GM12878 (cell line): ENCODE results near the gene CHD6. TPM values are rescaled to one million over a fixed set of nuclear protein-coding genes. Genes with fewer than 3 reads are reported as not detected.

Experiments
- ATAC-seq: fragments of 200-7000 bp; cut with Tn5 transposase; 3 replicates; pipeline ENCODE4 v1.9.1; 2020; ENCODE audit warnings: mild to moderate bottlenecking, moderate library complexity
- BruUV-seq: library from RNA; stranded (reverse); fragments of 400-500 nt; replicated peaks from 2 replicates; lab custom pipeline; 2021; lab: Mats Ljungman, UMichigan
- CTCF ChIA-PET: fragments of 300-600 bp; sonication (Branson Sonifier 250); formaldehyde crosslinking; extraction: SDS; loops from one replicate; lab custom pipeline; 2021; ENCODE audit warnings: inconsistent platforms; lab: Yijun Ruan, JAX
- POLR2A ChIA-PET: fragments of 350-600 bp; formaldehyde crosslinking; extraction: SDS; loops from one replicate; lab custom pipeline; 2021; ENCODE audit warnings: inconsistent platforms; lab: Charles Lee
- RAD21 ChIA-PET: fragments of 300-600 bp; sonication (Branson Sonifier 250); formaldehyde crosslinking; loops from one replicate; lab custom pipeline; 2023; ENCODE audit warnings: antibody characterized with exemption; ENCODE audit not compliant: unreplicated experiment; lab: Charles Lee
- SMC1A ChIA-PET: fragments of 300-600 bp; sonication (Branson Sonifier 250); formaldehyde crosslinking; loops from one replicate; lab custom pipeline; 2023; ENCODE audit not compliant: unreplicated experiment, uncharacterized antibody; lab: Charles Lee
- DNase-seq: peaks from one replicate; pipeline ENCODE4 v3.0.0-alpha.2; 2011; ENCODE audit warnings: low read depth, low spot score
- FAIRE-seq: peaks from 3 replicates; lab custom pipeline; 2011; peaks lifted over from hg19 to GRCh38; lab: Jason Lieb, UNC
- H2AFZ ChIP-seq: 2 replicates; pipeline ENCODE4 v1.6.0; 2011; ENCODE audit warnings: low read depth, low read length, control low read depth; ENCODE audit not compliant: control insufficient read depth
- H3K27ac ChIP-seq: 2 replicates; pipeline ENCODE4 v1.5.1; 2011; ENCODE audit warnings: control low read depth; ENCODE audit not compliant: control insufficient read depth, insufficient read depth
- H3K27me3 ChIP-seq, 2 experiments: replicated peaks in 1 of 2; 2 replicates each; pipeline versions ENCODE4 v1.6.0 to v1.6.1; 2011; ENCODE audit warnings: low read length in 1 of 2; ENCODE audit not compliant: control insufficient read depth in 2 of 2, insufficient read depth in 2 of 2
- H3K36me3 ChIP-seq, 2 experiments: 2 replicates each; pipeline ENCODE4 v1.5.1; 2011; ENCODE audit warnings: low read length in 1 of 2; ENCODE audit not compliant: control insufficient read depth in 2 of 2, insufficient read depth in 2 of 2
- H3K4me1 ChIP-seq: 2 replicates; pipeline ENCODE4 v1.6.1; 2011; ENCODE audit warnings: mild to moderate bottlenecking, low read length, moderate library complexity, mixed read lengths; ENCODE audit not compliant: control insufficient read depth, insufficient read depth
- H3K4me2 ChIP-seq: 2 replicates; pipeline ENCODE4 v1.6.0; 2011; ENCODE audit warnings: control low read depth; ENCODE audit not compliant: control insufficient read depth, insufficient read depth
- H3K4me3 ChIP-seq: fragments of 200-600 bp; sonication (generic); 2 replicates; pipeline ENCODE4 v1.5.1; 2016
- H3K79me2 ChIP-seq: 2 replicates; pipeline ENCODE4 v1.6.0; 2011; ENCODE audit warnings: low read length; ENCODE audit not compliant: control insufficient read depth, insufficient read depth
- H3K9ac ChIP-seq: 2 replicates; pipeline ENCODE4 v1.8.0; 2011; ENCODE audit warnings: low read length, control low read depth, mixed read lengths; ENCODE audit not compliant: control insufficient read depth, insufficient read depth
- H3K9me3 ChIP-seq: replicated peaks from 3 replicates; pipeline ENCODE4 v1.5.1; 2011; ENCODE audit warnings: mild to moderate bottlenecking, low read length; ENCODE audit not compliant: control insufficient read depth, insufficient read depth
- H4K20me1 ChIP-seq: 2 replicates; pipeline ENCODE4 v1.6.0; 2011; ENCODE audit not compliant: control insufficient read depth, insufficient read depth
- ATF2 ChIP-seq: IDR thresholded peaks from 2 replicates; pipeline ENCODE4 v1.6.1; 2012; ENCODE audit warnings: low read length, inconsistent platforms
- ATF7 ChIP-seq: fragments of 450-650 bp; IDR thresholded peaks from 2 replicates; pipeline ENCODE4 v1.6.1; 2016; ENCODE audit warnings: low read depth, mild to moderate bottlenecking
- CBFB ChIP-seq: IDR thresholded peaks from 2 replicates; pipeline ENCODE4 v1.6.1; 2016; ENCODE audit warnings: antibody characterized with exemption, low read depth
- CREB1 ChIP-seq: IDR thresholded peaks from 2 replicates; pipeline ENCODE4 v1.6.1; 2012; ENCODE audit warnings: low read depth, mild to moderate bottlenecking, inconsistent platforms
- FOXK2 ChIP-seq: fragments of 450-650 bp; IDR thresholded peaks from 2 replicates; pipeline ENCODE4 v1.6.1; 2017; ENCODE audit warnings: mild to moderate bottlenecking, moderate library complexity
- HSF1 ChIP-seq: fragments of 150-350 bp; IDR thresholded peaks from 2 replicates; pipeline ENCODE4 v1.6.1; 2014; ENCODE audit warnings: mild to moderate bottlenecking, low read depth, low read length
- IKZF1 ChIP-seq: fragments of 450-650 bp; conservative IDR thresholded peaks from 2 replicates; pipeline ENCODE4 v1.6.1; 2017; ENCODE audit warnings: antibody characterized with exemption, mild to moderate bottlenecking
- NFXL1 ChIP-seq: fragments of 450-650 bp; IDR thresholded peaks from 2 replicates; pipeline ENCODE4 v1.6.1; 2017; ENCODE audit warnings: antibody characterized with exemption, mild to moderate bottlenecking, borderline replicate concordance
- POLR2AphosphoS2 ChIP-seq: IDR thresholded peaks from 2 replicates; pipeline ENCODE4 v1.6.1; 2011; ENCODE audit warnings: low read depth, mild to moderate bottlenecking, low read length, improper control_type of control experiment, moderate library complexity
- POU2F2 ChIP-seq: IDR thresholded peaks from 3 replicates; pipeline ENCODE4 v1.6.1; 2011; ENCODE audit warnings: low read depth, mild to moderate bottlenecking, low read length, borderline replicate concordance
- RBBP5 ChIP-seq: fragments of 200-600 bp; sonication (generic); conservative IDR thresholded peaks from 2 replicates; pipeline ENCODE4 v1.6.1; 2016
- SIN3A ChIP-seq: IDR thresholded peaks from 2 replicates; pipeline ENCODE4 v1.6.1; 2012; ENCODE audit warnings: low read depth, low read length, improper control_type of control experiment
- TCF12 ChIP-seq: IDR thresholded peaks from 2 replicates; pipeline ENCODE4 v1.6.1; 2011; ENCODE audit warnings: low read depth, mild to moderate bottlenecking, low read length
- USF1 ChIP-seq: IDR thresholded peaks from 2 replicates; pipeline ENCODE4 v1.6.1; 2011; ENCODE audit warnings: borderline replicate concordance, low read depth, mild to moderate bottlenecking, moderate library complexity, mixed read lengths, low read length; ENCODE audit not compliant: insufficient read depth; ENCODE audit errors: extremely low read length
- USF2 ChIP-seq: IDR thresholded peaks from 2 replicates; pipeline ENCODE4 v1.6.1; 2011; ENCODE audit warnings: low read depth, low read length, improper control_type of control experiment, borderline replicate concordance
- ZNF687 ChIP-seq: fragments of 450-650 bp; IDR thresholded peaks from 2 replicates; pipeline ENCODE4 v1.6.1; 2017; ENCODE audit warnings: mild to moderate bottlenecking, moderate library complexity
- WGBS: methylation state at CpG from one replicate; pipeline ENCODE4 v1.1.6; 2016; ENCODE audit warnings: low lambda C conversion rate; ENCODE audit not compliant: insufficient replicate concordance, insufficient coverage; ENCODE audit errors: missing lambda C conversion rate; 5-methylcytosine and 5-hydroxymethylcytosine counted together
- in situ Hi-C: fragments of 300-500 bp; cut with MboI; formaldehyde crosslinking; loops from 9 replicates; pipeline ENCODE4 v1.14.3; 2018; ENCODE audit warnings: mixed read lengths
- intact Hi-C: fragments of 100-400 bp; cut with micrococcal nuclease; formaldehyde crosslinking; loops from one replicate; pipeline ENCODE4 v1.14.2; 2022; ENCODE audit not compliant: unreplicated experiment
- polyA plus RNA-seq, 11 experiments: library from polyadenylated mRNA; depleted of rRNA in 4 of 11; unstranded in 6 of 11; stranded (reverse) in 5 of 11; fragments of >200 nt; fragmentation: Nextera tagmentation in 4 of 11; fragmentation: Illumina TruSeq in 1 of 11; extraction: Ambion mirVana in 4 of 11; extraction: Trizol in 1 of 11; gene quantifications; 1 replicate in 1 of 11; 2 replicates in 10 of 11; pipeline versions ENCODE4 v1.2.1 to v1.2.3, GENCODE V29; 2011 to 2016; ENCODE audit warnings: inconsistent platforms in 2 of 11, missing spikeins in 2 of 11, low read depth in 1 of 11
- total RNA-seq, 4 experiments: library from RNA; depleted of rRNA in 3 of 4; stranded (reverse); fragments of >200 nt in 3 of 4; fragmentation: Illumina TruSeq in 1 of 4; extraction: Trizol in 1 of 4; gene quantifications; 2 replicates each; pipeline versions ENCODE4 v1.2.1 to v1.2.3, GENCODE V29; 2013 to 2021

The CHD6 gene
- total and polyA plus RNA-seq, 10 of the 15 experiments (the other 5 are each of a cell fraction or from before 2014, with no cell fraction given): 4.3 to 25.5 (median 17.1) TPM

GRCh38 chr20:41405436-41405835, 212.7 kb downstream of the CHD6 start (continued):
- TF ChIP-seq CBFB: no peak

- Histone ChIP-seq H3K36me3 (peaks cover 6 to 11% of the 10 kb centered on the region in 2 experiments), H3K9ac (no peak overlapping the region), H4K20me1 (no peaks in the 10 kb centered on the region), H3K4me1 (peaks cover 15% of the 10 kb centered on the region), H3K4me2 (no peak overlapping the region), H2AFZ (no peak overlapping the region), H3K79me2 (no peaks in the 10 kb centered on the region), H3K9me3 (no peaks in the 10 kb centered on the region), H3K4me3 (no peak overlapping the region), H3K27me3 (no peaks in the 10 kb centered on the region), H3K27ac (no peak overlapping the region)
- no peak for FAIRE-seq
- ChIA-PET RAD21 (no interaction called here), SMC1A (no interaction called here), CTCF (no interaction called here), POLR2A (no interaction called here)
- WGBS: 96% methylated on average over 12 of the region's 12 CpGs
- intact Hi-C loops: no loop called here
- DNase-seq: no peak
- in situ Hi-C loops: no loop called here
- BruUV-seq: no TSS peak
- no peak for ATAC-seq
- TF ChIP-seq USF1 (no peak), USF2 (no peak), POLR2AphosphoS2 (no peak), POU2F2 (no peak), RBBP5 (no peak), SIN3A (no peak), ZNF687 (no peak), FOXK2 (no peak), TCF12 (no peak), ATF7 (no peak), ATF2 (no peak), HSF1 (no peak), IKZF1 (no peak), NFXL1 (no peak), CREB1 (no peak)
Observed at GRCh38 chr20:41403604-41404003, 214.6 kb downstream of the CHD6 start.
